Measurements from ENCODE around the gene CCDC50.

CCDC50 gene

DNA sequence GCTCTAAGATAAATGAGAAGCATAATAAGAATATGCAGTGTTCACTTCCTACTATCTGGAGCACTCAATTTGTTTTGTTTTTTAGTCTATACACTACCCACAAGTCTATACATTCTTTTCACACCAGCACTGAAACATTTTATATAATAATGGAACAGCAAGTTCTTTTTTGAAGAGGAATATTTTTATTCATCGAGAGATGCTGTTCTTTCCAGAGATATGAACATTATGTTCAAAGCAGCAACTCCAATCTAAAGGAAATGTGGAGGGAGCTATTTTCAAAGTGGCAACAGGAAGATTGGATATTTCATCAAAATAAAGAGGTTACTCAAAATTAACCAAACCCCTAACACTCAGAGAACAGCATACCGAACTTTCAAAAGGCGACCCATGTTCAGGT, 115.4 kb downstream of the CCDC50 start:
- H3K27me3 ChIP-seq (ENCODE audit: control insufficient read depth, insufficient read depth, low read length), result no peaks in the 10 kb centered on the region
- no peaks in the 10 kb centered on the region for H3K9me3 ChIP-seq (ENCODE audit: control insufficient read depth, insufficient read depth, low read length)
- H3K27ac ChIP-seq (ENCODE audit: low read depth, low read length), result no peak overlapping the region
- H3K4me3 ChIP-seq (ENCODE audit: low read depth, low read length), result no peak overlapping the region
- H3K9ac ChIP-seq (ENCODE audit: low read depth, low read length), result no peak overlapping the region
- no peaks in the 10 kb centered on the region for H3K36me3 ChIP-seq (ENCODE audit: control insufficient read depth, insufficient read depth, low read length)
- H3K4me1 ChIP-seq (ENCODE audit: control insufficient read depth, insufficient read depth, low read length), result no peaks in the 10 kb centered on the region

Measured in HUES48 (cell line).